ENCODE results near the gene CYP4B1.
"Not testable (repeated sequence)": the region's sequence is repeated elsewhere in the genome, so short reads cannot be mapped to it uniquely, and the experiment has no call there.

The CYP4B1 gene

DNA sequence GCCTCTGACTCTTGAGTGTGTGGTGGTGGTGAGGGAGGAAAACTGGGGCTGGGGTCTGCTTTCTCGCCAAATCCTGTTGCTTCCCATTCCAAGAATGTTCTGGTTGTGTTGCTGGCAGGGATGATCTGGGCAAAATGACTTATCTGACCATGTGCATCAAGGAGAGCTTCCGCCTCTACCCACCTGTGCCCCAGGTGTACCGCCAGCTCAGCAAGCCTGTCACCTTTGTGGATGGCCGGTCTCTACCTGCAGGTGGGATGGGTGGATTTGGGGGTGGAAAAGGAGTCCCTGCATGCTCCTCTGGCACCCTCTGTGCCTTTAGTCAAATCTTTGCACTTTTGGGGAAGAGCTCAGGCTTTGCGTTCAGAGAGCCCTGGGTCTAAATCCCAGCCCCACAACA, 18.1 kb downstream of the CYP4B1 start:
- DNase-seq, result no peak

DNA sequence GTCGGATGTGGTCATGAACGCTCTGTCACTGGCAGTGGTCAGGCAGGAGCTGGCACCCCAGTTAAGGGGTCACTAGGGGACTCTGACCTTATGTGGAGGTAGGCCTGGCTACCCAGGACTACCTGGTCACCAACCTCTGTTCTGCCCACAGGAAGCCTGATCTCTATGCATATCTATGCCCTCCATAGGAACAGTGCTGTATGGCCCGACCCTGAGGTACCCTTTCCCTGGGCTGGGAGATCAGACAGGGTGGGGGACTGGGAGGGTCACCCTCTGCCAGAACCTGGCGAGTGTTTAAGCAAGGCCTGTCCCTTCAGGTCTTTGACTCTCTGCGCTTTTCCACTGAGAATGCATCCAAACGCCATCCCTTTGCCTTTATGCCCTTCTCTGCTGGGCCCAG, 19.0 kb downstream of the CYP4B1 start:
- DNase-seq, result no peak

DNA sequence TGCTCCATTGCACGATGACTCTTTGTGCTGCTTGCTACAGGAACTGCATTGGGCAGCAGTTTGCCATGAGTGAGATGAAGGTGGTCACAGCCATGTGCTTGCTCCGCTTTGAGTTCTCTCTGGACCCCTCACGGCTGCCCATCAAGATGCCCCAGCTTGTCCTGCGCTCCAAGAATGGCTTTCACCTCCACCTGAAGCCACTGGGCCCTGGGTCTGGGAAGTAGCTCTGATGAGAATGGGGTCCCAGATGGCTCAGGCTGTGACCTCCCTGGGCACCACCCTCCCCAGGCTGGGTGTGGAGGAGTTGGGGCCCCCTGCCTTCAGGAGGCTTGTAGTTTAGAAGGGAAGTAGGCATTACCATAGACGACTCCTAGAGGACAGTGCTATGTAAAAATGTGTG, 19.7 kb downstream of the CYP4B1 start:
- DNase-seq, result no peak

DNA sequence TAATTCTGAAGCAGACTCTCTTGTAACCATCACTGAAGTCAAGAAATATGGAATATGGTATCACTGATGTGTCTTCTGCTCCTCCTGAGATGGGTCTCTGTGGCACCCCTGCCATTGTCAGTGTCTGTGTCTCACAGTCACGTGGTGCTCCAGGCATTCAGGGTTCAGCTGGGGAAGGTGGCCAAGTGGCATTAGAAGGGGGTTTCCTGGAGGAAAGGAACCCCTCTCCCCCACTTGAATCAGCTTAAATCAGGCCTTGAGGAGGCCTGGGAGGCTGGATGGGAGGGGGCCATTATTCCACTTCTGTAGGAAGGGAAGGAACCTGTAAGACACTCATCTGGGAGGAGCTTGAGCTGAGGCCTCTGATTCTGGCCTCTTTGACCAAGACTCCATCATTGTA, 20.5 kb downstream of the CYP4B1 start:
- DNase-seq, result no peak

DNA sequence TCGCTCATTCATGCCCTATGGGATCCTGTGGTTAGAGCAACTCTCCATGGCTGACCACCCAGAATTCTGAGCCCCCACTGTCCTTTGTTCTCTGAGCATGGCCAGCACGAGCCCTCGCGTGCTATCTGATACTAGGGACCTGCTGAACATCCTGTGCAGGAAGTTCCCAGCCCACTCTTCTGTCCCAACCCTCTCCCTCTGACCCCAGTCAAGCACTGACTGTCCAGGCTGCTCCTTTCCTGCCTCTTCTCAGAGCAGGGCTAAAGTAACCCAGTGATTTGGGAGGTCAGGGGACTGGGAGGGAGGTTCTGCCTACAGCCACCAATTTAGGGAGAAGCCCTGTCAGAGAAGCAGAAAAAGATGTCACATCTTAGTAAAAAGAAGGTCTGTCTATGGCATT, 21.2 kb downstream of the CYP4B1 start:
- DNase-seq, result no peak

DNA sequence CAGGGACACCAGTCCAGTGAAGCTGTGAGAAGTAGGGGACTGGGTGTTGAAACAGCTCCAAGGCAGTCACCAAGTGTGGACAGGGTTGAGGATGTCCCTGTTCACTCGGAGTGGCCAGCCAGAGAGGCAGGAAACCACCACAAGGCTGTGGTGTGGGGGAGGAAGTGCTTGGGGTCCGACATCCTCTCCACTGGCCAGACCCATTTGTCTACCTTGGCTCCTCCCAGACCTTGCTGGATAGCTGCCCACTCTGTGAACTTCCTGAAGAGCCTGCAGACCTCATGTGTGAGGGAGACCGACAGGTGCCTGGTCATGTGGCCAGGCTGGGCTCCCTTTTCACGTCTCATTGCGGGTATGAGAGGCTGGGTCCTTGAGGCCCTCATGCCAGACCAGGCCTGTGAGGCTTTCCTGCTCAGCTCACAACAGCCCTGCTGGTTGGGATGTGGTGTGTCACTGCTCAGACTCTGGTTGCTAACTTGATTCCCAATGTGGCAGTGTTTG, 21.8 kb downstream of the CYP4B1 start:
- DNase-seq, result no peak

DNA sequence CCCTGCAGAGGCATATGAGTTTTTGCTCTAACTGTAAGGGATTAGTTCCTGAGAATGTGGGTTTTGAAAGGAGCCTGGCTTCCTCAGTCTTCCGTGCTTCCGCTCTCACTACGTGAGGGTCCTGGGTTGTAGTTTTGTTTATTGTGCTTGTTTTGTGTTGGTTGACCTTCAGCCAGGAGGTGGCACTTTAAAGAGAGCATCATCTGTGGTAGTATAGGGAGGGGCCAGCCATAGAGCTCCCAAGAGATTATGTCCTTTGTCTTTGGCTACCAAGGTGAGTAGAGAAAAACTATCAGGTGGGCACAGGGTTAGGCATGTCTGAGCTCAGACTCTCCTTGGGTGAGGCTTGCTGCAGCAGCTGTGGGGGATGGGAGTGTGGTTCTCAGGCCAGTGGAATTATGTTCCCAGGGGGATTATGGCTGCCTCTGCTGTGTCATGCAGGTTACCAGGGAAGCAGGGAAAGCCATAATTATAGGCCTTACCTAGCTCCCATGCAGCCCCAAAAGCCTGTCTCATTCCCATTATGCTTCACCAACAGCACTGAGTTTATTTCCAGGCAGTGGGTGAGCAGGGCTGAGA, 23.5 kb downstream of the CYP4B1 start:
- DNase-seq, result no peak

DNA sequence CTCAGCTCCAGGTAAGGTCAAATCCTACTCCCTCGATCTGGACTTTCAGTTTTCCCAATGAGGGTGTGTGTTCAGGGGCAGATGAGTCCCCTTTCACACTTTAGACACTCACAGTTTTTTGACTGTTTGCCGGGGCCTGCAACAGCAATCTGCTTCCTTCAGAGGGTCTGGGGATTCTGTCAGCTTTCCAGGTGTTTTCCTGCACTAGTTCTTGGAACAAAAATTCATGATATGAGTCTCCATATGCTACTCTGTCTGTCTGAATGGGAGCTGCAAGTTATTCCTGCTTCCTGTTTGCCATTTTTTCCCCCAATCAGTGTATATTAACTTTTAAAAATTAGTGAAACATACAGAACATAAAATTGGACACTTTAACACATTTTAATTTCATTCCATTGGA, 24.3 kb downstream of the CYP4B1 start:
- no peak for DNase-seq

DNA sequence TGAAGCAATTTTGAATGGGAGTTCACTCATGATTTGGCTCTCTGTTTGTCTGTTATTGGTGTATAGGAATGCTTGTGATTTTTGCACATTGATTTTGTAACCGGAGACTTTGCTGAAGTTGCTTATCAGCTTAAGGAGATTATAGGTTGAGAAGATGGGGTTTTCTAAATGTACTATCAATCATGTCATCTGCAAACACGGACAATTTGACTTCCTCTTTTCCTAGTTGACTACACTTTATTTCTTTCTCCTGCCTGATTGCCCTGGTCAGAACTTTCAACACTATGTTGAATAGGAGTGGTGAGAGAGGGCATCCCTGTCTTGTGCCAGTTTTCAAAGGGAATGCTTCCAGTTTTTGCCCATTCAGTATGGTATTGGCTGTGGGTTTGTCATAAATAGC, 28.0 kb downstream of the CYP4B1 start:
- not testable (repeated sequence) for DNase-seq

DNA sequence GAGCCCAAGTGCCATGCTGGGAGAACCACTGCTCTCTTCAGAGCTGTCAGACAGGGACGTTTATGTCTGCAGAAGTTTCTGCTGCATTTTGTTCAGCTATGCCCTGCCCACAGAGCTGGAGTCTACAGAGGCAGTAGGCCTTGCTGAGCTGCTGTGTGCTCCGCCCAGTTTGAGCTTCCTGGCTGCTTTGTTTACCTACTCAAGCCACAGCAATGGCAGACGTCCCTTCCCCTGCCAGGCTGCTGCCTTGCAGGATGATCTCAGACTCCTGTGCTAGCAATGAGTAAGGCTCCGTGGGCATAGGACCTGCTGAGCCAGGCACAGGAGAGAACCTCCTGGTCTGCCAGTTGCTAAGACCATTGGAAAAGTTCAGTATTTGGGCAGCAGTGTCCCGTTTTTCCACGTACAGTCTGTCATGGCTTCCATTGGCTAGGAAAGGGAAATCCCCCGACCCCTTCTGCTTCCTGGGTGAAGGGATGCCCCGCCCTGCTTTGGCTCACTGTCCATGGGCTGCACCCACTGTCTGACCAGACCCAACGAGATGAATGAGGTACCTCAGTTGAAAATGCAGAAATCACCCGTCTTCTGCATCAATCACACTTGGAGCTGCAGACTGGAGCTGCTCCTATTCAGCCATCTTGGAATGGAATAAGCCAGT, 31.9 kb downstream of the CYP4B1 start:
- no peak for DNase-seq

DNA sequence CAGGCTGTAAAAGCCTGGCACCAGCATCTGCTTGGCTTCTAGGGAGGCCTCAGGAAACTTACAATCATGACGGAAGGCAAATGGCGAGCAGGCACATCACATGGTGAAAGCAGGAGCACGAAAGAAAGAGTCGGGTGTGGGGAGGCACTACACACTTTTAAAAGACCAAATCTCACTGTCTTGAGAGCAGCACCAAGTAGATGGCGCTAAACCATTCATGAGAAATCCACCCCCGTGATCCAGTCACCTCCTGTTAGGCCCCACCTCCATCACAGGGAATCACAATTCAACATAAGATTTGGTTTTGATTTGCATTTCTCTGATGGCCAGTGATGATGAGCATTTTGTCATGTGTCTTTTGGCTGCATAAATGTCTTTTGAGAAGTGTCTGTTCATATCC, 36.6 kb downstream of the CYP4B1 start:
- DNase-seq, result not testable (repeated sequence)

DNA sequence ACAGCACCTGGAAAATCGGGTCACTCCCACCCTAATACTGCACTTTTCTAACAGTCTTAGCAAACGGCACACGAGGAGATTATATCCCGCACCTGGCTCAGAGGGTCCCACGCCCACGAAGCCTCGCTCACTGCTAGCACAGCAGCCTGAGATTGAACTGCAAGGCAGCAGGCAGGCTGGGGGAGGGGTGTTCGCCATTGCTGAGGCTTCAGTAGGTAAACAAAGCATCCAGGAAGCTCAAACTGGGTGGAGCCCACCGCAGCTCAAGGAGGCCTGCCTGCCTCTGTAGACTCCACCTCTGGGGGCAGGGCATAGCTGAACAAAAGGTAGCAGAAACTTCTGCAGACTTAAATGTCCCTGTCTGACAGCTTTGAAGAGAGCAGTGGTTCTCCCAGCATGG, 47.5 kb downstream of the CYP4B1 start:
- DNase-seq, result not testable (repeated sequence)

DNA sequence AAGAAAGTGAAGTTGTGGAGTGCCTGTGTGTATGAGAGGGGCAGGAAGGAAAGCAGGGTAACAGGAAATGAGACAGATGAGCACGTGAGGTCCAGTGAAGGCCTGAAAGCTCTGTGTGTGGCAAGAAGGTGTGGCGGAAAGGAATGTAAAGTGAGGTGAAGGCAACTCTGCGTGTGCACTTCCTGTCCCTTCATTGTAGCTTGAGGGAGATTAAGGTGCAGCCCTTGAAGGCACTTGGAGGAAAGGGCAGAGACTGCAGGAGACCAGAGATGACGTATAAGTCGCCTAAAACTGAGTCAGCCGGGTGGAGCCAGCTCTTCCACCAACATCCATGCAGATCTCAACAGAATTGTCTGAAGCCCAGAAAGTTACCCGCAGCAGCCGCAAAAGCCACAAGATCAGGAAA, 58.8 kb downstream of the CYP4B1 start:
- not testable (repeated sequence) for DNase-seq

DNA sequence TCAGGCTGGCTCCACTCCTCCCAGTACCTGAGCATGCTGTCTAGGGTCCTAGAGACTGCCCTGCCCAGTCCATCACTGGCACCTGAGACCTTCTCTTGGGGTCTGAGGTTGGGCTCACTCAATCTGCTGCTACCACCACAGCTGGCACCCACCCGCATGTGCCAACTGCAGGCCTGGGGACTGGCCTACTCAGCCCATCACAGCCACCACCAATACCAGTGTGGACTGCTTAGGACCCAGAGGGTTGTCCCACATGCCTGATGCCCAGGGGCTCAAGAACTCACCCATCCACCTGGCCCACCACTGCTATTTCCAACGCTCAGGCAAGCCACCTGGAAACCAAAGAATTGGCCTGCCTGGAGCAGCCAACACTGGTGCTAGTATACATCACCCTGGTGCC, 63.5 kb downstream of the CYP4B1 start:
- no peak for DNase-seq

Measured in T-helper 9 cell (primary cell).